ENCODE measurements around the gene ESYT2. TPM values are rescaled to one million over a fixed set of nuclear protein-coding genes. Genes with fewer than 3 reads are reported as not detected.
"Not testable (repeated sequence)": the region's sequence is repeated elsewhere in the genome, so short reads cannot be mapped to it uniquely, and the experiment has no call there.

ESYT2 gene
- total RNA-seq (2014; rRNA removed; shearing (Covaris generic)) = 33.1 and 41.0 TPM in 2 replicates

- Histone ChIP-seq H3K4me3 (ENCODE audit: insufficient read depth, low read depth, low read length) (peak within 1 kb of the TSS; percentile 96), H3K36me3 (replicated peaks; ENCODE audit: control insufficient read depth, insufficient read depth, low read length) (no peaks in the 10 kb centered on the region), H3K27me3 (ENCODE audit: control insufficient read depth, insufficient read depth, low read length) (no peaks in the 10 kb centered on the region; the same call in 1 of the 2 replicates)
- peak; percentile 94 for DNase-seq
Observed at GRCh38 chr7:158829342-158830210, at the start of gene ESYT2. Gene ESYT2 (minus strand): TSS chr7:158829509. CDS start chr7:158829418, 91 bp downstream.

GRCh38 chr7:158878151-158879079 lies 49.1 kb upstream of the ESYT2 start:
- DNase-seq; H3K27me3 ChIP-seq (ENCODE audit: control insufficient read depth, insufficient read depth, low read length); H3K36me3 ChIP-seq (replicated peaks; ENCODE audit: control insufficient read depth, insufficient read depth, low read length); H3K4me3 ChIP-seq (ENCODE audit: insufficient read depth, low read depth, low read length): not testable (repeated sequence)

GRCh38 chr7:158876984-158877383 lies 47.7 kb upstream of the ESYT2 start:
- no peak for DNase-seq
- H3K27me3 ChIP-seq (ENCODE audit: control insufficient read depth, insufficient read depth, low read length) = no peaks in the 10 kb centered on the region
- H3K36me3 ChIP-seq (replicated peaks; ENCODE audit: control insufficient read depth, insufficient read depth, low read length) = no peaks in the 10 kb centered on the region
- H3K4me3 ChIP-seq (ENCODE audit: insufficient read depth, low read depth, low read length) = no peak overlapping the region

- no peak for DNase-seq
- Histone ChIP-seq H3K4me3 (ENCODE audit: insufficient read depth, low read depth, low read length) (no peak overlapping the region), H3K27me3 (ENCODE audit: control insufficient read depth, insufficient read depth, low read length) (no peaks in the 10 kb centered on the region), H3K36me3 (replicated peaks; ENCODE audit: control insufficient read depth, insufficient read depth, low read length) (no peaks in the 10 kb centered on the region; the same call in 1 of the 2 replicates)
Observed at GRCh38 chr7:158869876-158870275, 40.6 kb upstream of the ESYT2 start.

- Histone ChIP-seq H3K36me3 (replicated peaks; ENCODE audit: control insufficient read depth, insufficient read depth, low read length) (no peaks in the 10 kb centered on the region; the same call in 1 of the 2 replicates), H3K4me3 (ENCODE audit: insufficient read depth, low read depth, low read length) (no peak overlapping the region), H3K27me3 (ENCODE audit: control insufficient read depth, insufficient read depth, low read length) (no peaks in the 10 kb centered on the region)
- DNase-seq = no peak
Observed at GRCh38 chr7:158868764-158869410, 39.6 kb upstream of the ESYT2 start.

- DNase-seq = peak; percentile 60
- H3K27me3 ChIP-seq (ENCODE audit: control insufficient read depth, insufficient read depth, low read length) = no peaks in the 10 kb centered on the region
- H3K36me3 ChIP-seq (replicated peaks; ENCODE audit: control insufficient read depth, insufficient read depth, low read length) = no peaks in the 10 kb centered on the region; the same call in 1 of the 2 replicates
- no peak overlapping the region for H3K4me3 ChIP-seq (ENCODE audit: insufficient read depth, low read depth, low read length)
Observed at GRCh38 chr7:158867214-158867984, 38.1 kb upstream of the ESYT2 start.

GRCh38 chr7:158865977-158866376 lies 36.7 kb upstream of the ESYT2 start:
- H3K36me3 ChIP-seq (replicated peaks; ENCODE audit: control insufficient read depth, insufficient read depth, low read length) = no peaks in the 10 kb centered on the region; the same call in 1 of the 2 replicates
- H3K4me3 ChIP-seq (ENCODE audit: insufficient read depth, low read depth, low read length) = no peak overlapping the region
- no peaks in the 10 kb centered on the region for H3K27me3 ChIP-seq (ENCODE audit: control insufficient read depth, insufficient read depth, low read length)
- no peak for DNase-seq

GRCh38 chr7:158865462-158865922 lies 36.2 kb upstream of the ESYT2 start:
- no peak overlapping the region for H3K4me3 ChIP-seq (ENCODE audit: insufficient read depth, low read depth, low read length)
- no peak for DNase-seq
- no peaks in the 10 kb centered on the region; the same call in 1 of the 2 replicates for H3K36me3 ChIP-seq (replicated peaks; ENCODE audit: control insufficient read depth, insufficient read depth, low read length)
- H3K27me3 ChIP-seq (ENCODE audit: control insufficient read depth, insufficient read depth, low read length) = no peaks in the 10 kb centered on the region

- Histone ChIP-seq H3K36me3 (replicated peaks; ENCODE audit: control insufficient read depth, insufficient read depth, low read length) (no peaks in the 10 kb centered on the region; the same call in 1 of the 2 replicates), H3K4me3 (ENCODE audit: insufficient read depth, low read depth, low read length) (no peak overlapping the region)
- no peak for DNase-seq
Observed at GRCh38 chr7:158864833-158865232, 35.5 kb upstream of the ESYT2 start.

GRCh38 chr7:158864507-158864820 lies 35.2 kb upstream of the ESYT2 start:
- no peaks in the 10 kb centered on the region for H3K36me3 ChIP-seq (replicated peaks; ENCODE audit: control insufficient read depth, insufficient read depth, low read length)
- no peak for DNase-seq
- no peak overlapping the region for H3K4me3 ChIP-seq (ENCODE audit: insufficient read depth, low read depth, low read length)
- H3K27me3 ChIP-seq (ENCODE audit: control insufficient read depth, insufficient read depth, low read length) = no peaks in the 10 kb centered on the region

More at GRCh38 chr7:158864833-158865232, 35.5 kb upstream of the ESYT2 start:
- H3K27me3 ChIP-seq (ENCODE audit: control insufficient read depth, insufficient read depth, low read length) = no peaks in the 10 kb centered on the region

GRCh38 chr7:158863611-158864506 lies 34.5 kb upstream of the ESYT2 start:
- Histone ChIP-seq H3K4me3 (ENCODE audit: insufficient read depth, low read depth, low read length) (peak overlapping the region; percentile 35), H3K27me3 (ENCODE audit: control insufficient read depth, insufficient read depth, low read length) (no peaks in the 10 kb centered on the region), H3K36me3 (replicated peaks; ENCODE audit: control insufficient read depth, insufficient read depth, low read length) (no peaks in the 10 kb centered on the region)
- peak; percentile 75 for DNase-seq

GRCh38 chr7:158862985-158863610 lies 33.8 kb upstream of the ESYT2 start:
- H3K4me3 ChIP-seq (ENCODE audit: insufficient read depth, low read depth, low read length) = peak overlapping the region; percentile 35
- DNase-seq = peak; percentile 79

More at GRCh38 chr7:158862985-158863610, 33.8 kb upstream of the ESYT2 start:
- H3K27me3 ChIP-seq (ENCODE audit: control insufficient read depth, insufficient read depth, low read length); H3K36me3 ChIP-seq (replicated peaks; ENCODE audit: control insufficient read depth, insufficient read depth, low read length): not testable (repeated sequence)

Data from H7 (cell line).